ENCODE results near the gene PDCD1.

GRCh38 chr2:241906826-241907570 is 48.3 kb upstream of the PDCD1 start:
- TF ChIP-seq, protein P1, sequence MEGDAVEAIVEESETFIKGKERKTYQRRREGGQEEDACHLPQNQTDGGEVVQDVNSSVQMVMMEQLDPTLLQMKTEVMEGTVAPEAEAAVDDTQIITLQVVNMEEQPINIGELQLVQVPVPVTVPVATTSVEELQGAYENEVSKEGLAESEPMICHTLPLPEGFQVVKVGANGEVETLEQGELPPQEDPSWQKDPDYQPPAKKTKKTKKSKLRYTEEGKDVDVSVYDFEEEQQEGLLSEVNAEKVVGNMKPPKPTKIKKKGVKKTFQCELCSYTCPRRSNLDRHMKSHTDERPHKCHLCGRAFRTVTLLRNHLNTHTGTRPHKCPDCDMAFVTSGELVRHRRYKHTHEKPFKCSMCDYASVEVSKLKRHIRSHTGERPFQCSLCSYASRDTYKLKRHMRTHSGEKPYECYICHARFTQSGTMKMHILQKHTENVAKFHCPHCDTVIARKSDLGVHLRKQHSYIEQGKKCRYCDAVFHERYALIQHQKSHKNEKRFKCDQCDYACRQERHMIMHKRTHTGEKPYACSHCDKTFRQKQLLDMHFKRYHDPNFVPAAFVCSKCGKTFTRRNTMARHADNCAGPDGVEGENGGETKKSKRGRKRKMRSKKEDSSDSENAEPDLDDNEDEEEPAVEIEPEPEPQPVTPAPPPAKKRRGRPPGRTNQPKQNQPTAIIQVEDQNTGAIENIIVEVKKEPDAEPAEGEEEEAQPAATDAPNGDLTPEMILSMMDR (IDR thresholded peaks at IDR 0.05): no peak
- TF ChIP-seq POLR2A (IDR thresholded peaks at IDR 0.05): no peak

Measured in thyroid gland (tissue), 4 donors.